GM21447 (cell line): Measurements from ENCODE around the gene CYFIP1.

ENCODE experiments used
- ATAC-seq: cut with Tn5 transposase; IDR thresholded peaks from one replicate; pipeline ENCODE4 v1.9.1; 2021; ENCODE audit not compliant: unreplicated experiment

CYFIP1 gene

GRCh38 chr15:22823495-22824128 lies 156.6 kb downstream of the CYFIP1 start:
- no peak for ATAC-seq

GRCh38 chr15:22819651-22820050 lies 160.5 kb downstream of the CYFIP1 start:
- ATAC-seq, result no peak
